GM12878 (cell line): ENCODE data around the gene TRAM1L1. TPM values are rescaled to one million over a fixed set of nuclear protein-coding genes. Genes with fewer than 3 reads are reported as not detected.

Experiments used
- ATAC-seq: fragments of 200-7000 bp; cut with Tn5 transposase; 3 replicates; pipeline ENCODE4 v1.9.1; 2020; ENCODE audit warnings: mild to moderate bottlenecking, moderate library complexity
- BruUV-seq: library from RNA; stranded (reverse); fragments of 400-500 nt; replicated peaks from 2 replicates; lab custom pipeline; 2021; lab: Mats Ljungman, UMichigan
- CTCF ChIA-PET: fragments of 300-600 bp; sonication (Branson Sonifier 250); formaldehyde crosslinking; extraction: SDS; loops from one replicate; lab custom pipeline; 2021; ENCODE audit warnings: inconsistent platforms; lab: Yijun Ruan, JAX
- POLR2A ChIA-PET: fragments of 350-600 bp; formaldehyde crosslinking; extraction: SDS; loops from one replicate; lab custom pipeline; 2021; ENCODE audit warnings: inconsistent platforms; lab: Charles Lee
- RAD21 ChIA-PET: fragments of 300-600 bp; sonication (Branson Sonifier 250); formaldehyde crosslinking; loops from one replicate; lab custom pipeline; 2023; ENCODE audit warnings: antibody characterized with exemption; ENCODE audit not compliant: unreplicated experiment; lab: Charles Lee
- SMC1A ChIA-PET: fragments of 300-600 bp; sonication (Branson Sonifier 250); formaldehyde crosslinking; loops from one replicate; lab custom pipeline; 2023; ENCODE audit not compliant: unreplicated experiment, uncharacterized antibody; lab: Charles Lee
- DNase-seq: peaks from one replicate; pipeline ENCODE4 v3.0.0-alpha.2; 2011; ENCODE audit warnings: low read depth, low spot score
- FAIRE-seq: peaks from 3 replicates; lab custom pipeline; 2011; peaks lifted over from hg19 to GRCh38; lab: Jason Lieb, UNC
- H2AFZ ChIP-seq: 2 replicates; pipeline ENCODE4 v1.6.0; 2011; ENCODE audit warnings: low read depth, low read length, control low read depth; ENCODE audit not compliant: control insufficient read depth
- H3K27ac ChIP-seq: 2 replicates; pipeline ENCODE4 v1.5.1; 2011; ENCODE audit warnings: control low read depth; ENCODE audit not compliant: control insufficient read depth, insufficient read depth
- H3K27me3 ChIP-seq, 2 experiments: replicated peaks in 1 of 2; 2 replicates each; pipeline versions ENCODE4 v1.6.0 to v1.6.1; 2011; ENCODE audit warnings: low read length in 1 of 2; ENCODE audit not compliant: control insufficient read depth in 2 of 2, insufficient read depth in 2 of 2
- H3K36me3 ChIP-seq, 2 experiments: 2 replicates each; pipeline ENCODE4 v1.5.1; 2011; ENCODE audit warnings: low read length in 1 of 2; ENCODE audit not compliant: control insufficient read depth in 2 of 2, insufficient read depth in 2 of 2
- H3K4me1 ChIP-seq: 2 replicates; pipeline ENCODE4 v1.6.1; 2011; ENCODE audit warnings: mild to moderate bottlenecking, low read length, moderate library complexity, mixed read lengths; ENCODE audit not compliant: control insufficient read depth, insufficient read depth
- H3K4me2 ChIP-seq: 2 replicates; pipeline ENCODE4 v1.6.0; 2011; ENCODE audit warnings: control low read depth; ENCODE audit not compliant: control insufficient read depth, insufficient read depth
- H3K4me3 ChIP-seq: fragments of 200-600 bp; sonication (generic); 2 replicates; pipeline ENCODE4 v1.5.1; 2016
- H3K79me2 ChIP-seq: 2 replicates; pipeline ENCODE4 v1.6.0; 2011; ENCODE audit warnings: low read length; ENCODE audit not compliant: control insufficient read depth, insufficient read depth
- H3K9ac ChIP-seq: 2 replicates; pipeline ENCODE4 v1.8.0; 2011; ENCODE audit warnings: low read length, control low read depth, mixed read lengths; ENCODE audit not compliant: control insufficient read depth, insufficient read depth
- H3K9me3 ChIP-seq: replicated peaks from 3 replicates; pipeline ENCODE4 v1.5.1; 2011; ENCODE audit warnings: mild to moderate bottlenecking, low read length; ENCODE audit not compliant: control insufficient read depth, insufficient read depth
- H4K20me1 ChIP-seq: 2 replicates; pipeline ENCODE4 v1.6.0; 2011; ENCODE audit not compliant: control insufficient read depth, insufficient read depth
- ATF7 ChIP-seq: fragments of 450-650 bp; IDR thresholded peaks from 2 replicates; pipeline ENCODE4 v1.6.1; 2016; ENCODE audit warnings: low read depth, mild to moderate bottlenecking
- BCL11A ChIP-seq: IDR thresholded peaks from 2 replicates; pipeline ENCODE4 v1.6.1; 2011; ENCODE audit warnings: low read depth, low read length
- BHLHE40 ChIP-seq, 2 experiments: fragments of 450-650 bp in 1 of 2; IDR thresholded peaks; 2 replicates each; pipeline ENCODE4 v1.6.1; 2011 to 2017; ENCODE audit warnings: low read depth in 2 of 2, borderline replicate concordance in 1 of 2, improper control_type of control experiment in 1 of 2, low read length in 1 of 2, mild to moderate bottlenecking in 1 of 2
- CREM ChIP-seq: IDR thresholded peaks from 2 replicates; pipeline ENCODE4 v1.6.1; 2014; ENCODE audit warnings: antibody characterized with exemption, low read depth
- EGR1 ChIP-seq, 2 experiments: IDR thresholded peaks; 1 replicate in 1 of 2; 2 replicates in 1 of 2; pipeline ENCODE4 v1.6.1; 2011 to 2012; ENCODE audit warnings: low read depth in 2 of 2, low read length in 2 of 2, borderline replicate concordance in 1 of 2, mild to moderate bottlenecking in 1 of 2, moderate library complexity in 1 of 2
- JUND ChIP-seq: IDR thresholded peaks from 2 replicates; pipeline ENCODE4 v1.6.1; 2012; ENCODE audit warnings: low read depth, mild to moderate bottlenecking, low read length, improper control_type of control experiment, moderate library complexity
- KAT2A ChIP-seq: conservative IDR thresholded peaks from 2 replicates; pipeline ENCODE4 v1.6.1; 2011; ENCODE audit warnings: low read depth, low read length; ENCODE audit not compliant: control insufficient read depth
- NKRF ChIP-seq: fragments of 450-650 bp; conservative IDR thresholded peaks from 2 replicates; pipeline ENCODE4 v1.6.1; 2017; ENCODE audit warnings: mild to moderate bottlenecking, moderate library complexity
- RAD21 ChIP-seq: IDR thresholded peaks from 2 replicates; pipeline ENCODE4 v1.6.1; 2011; ENCODE audit warnings: mild to moderate bottlenecking, low read depth, low read length, moderate library complexity; ENCODE audit not compliant: insufficient read depth
- RELA ChIP-seq: fragments of 450-650 bp; IDR thresholded peaks from 2 replicates; pipeline ENCODE4 v1.8.0; 2014; ENCODE audit warnings: borderline replicate concordance; ENCODE audit not compliant: partially characterized antibody
- SP1 ChIP-seq: IDR thresholded peaks from one replicate; pipeline ENCODE4 v1.6.1; 2011; ENCODE audit warnings: low read depth, low read length
- SREBF1 ChIP-seq: IDR thresholded peaks from 2 replicates; pipeline ENCODE4 v1.6.1; 2012; ENCODE audit warnings: mild to moderate bottlenecking, low read length
- SRF ChIP-seq, 2 experiments: IDR thresholded peaks; 2 replicates each; pipeline ENCODE4 v1.6.1; 2011; ENCODE audit warnings: low read depth in 2 of 2, low read length in 2 of 2, mild to moderate bottlenecking in 1 of 2, moderate library complexity in 1 of 2
- STAT3 ChIP-seq: IDR thresholded peaks from 2 replicates; pipeline ENCODE4 v1.6.1; 2011; ENCODE audit warnings: low read depth, low read length, improper control_type of control experiment
- SUPT20H ChIP-seq: IDR thresholded peaks from 2 replicates; pipeline ENCODE4 v1.6.1; 2011; ENCODE audit warnings: low read depth, mild to moderate bottlenecking, low read length, moderate library complexity, borderline replicate concordance; ENCODE audit not compliant: control insufficient read depth
- TCF3 ChIP-seq: IDR thresholded peaks from 2 replicates; pipeline ENCODE4 v1.6.1; 2012; ENCODE audit warnings: low read depth, mild to moderate bottlenecking, low read length, borderline replicate concordance; ENCODE audit not compliant: insufficient read depth
- ZNF274 ChIP-seq: IDR thresholded peaks from one replicate; pipeline ENCODE4 v1.8.0; 2011; ENCODE audit not compliant: insufficient read length, insufficient read depth
- WGBS: methylation state at CpG from one replicate; pipeline ENCODE4 v1.1.6; 2016; ENCODE audit warnings: low lambda C conversion rate; ENCODE audit not compliant: insufficient replicate concordance, insufficient coverage; ENCODE audit errors: missing lambda C conversion rate; 5-methylcytosine and 5-hydroxymethylcytosine counted together
- in situ Hi-C: fragments of 300-500 bp; cut with MboI; formaldehyde crosslinking; loops from 9 replicates; pipeline ENCODE4 v1.14.3; 2018; ENCODE audit warnings: mixed read lengths
- intact Hi-C: fragments of 100-400 bp; cut with micrococcal nuclease; formaldehyde crosslinking; loops from one replicate; pipeline ENCODE4 v1.14.2; 2022; ENCODE audit not compliant: unreplicated experiment
- polyA plus RNA-seq, 11 experiments: library from polyadenylated mRNA; depleted of rRNA in 4 of 11; unstranded in 6 of 11; stranded (reverse) in 5 of 11; fragments of >200 nt; fragmentation: Nextera tagmentation in 4 of 11; fragmentation: Illumina TruSeq in 1 of 11; extraction: Ambion mirVana in 4 of 11; extraction: Trizol in 1 of 11; gene quantifications; 1 replicate in 1 of 11; 2 replicates in 10 of 11; pipeline versions ENCODE4 v1.2.1 to v1.2.3, GENCODE V29; 2011 to 2016; ENCODE audit warnings: inconsistent platforms in 2 of 11, missing spikeins in 2 of 11, low read depth in 1 of 11
- total RNA-seq, 4 experiments: library from RNA; depleted of rRNA in 3 of 4; stranded (reverse); fragments of >200 nt in 3 of 4; fragmentation: Illumina TruSeq in 1 of 4; extraction: Trizol in 1 of 4; gene quantifications; 2 replicates each; pipeline versions ENCODE4 v1.2.1 to v1.2.3, GENCODE V29; 2013 to 2021

Gene TRAM1L1
- total and polyA plus RNA-seq, 10 of the 15 experiments (the other 5 are each of a cell fraction or from before 2014, with no cell fraction given), result not detected

GRCh38 chr4:117068120-117068519, 17.3 kb downstream of the TRAM1L1 start:
- H3K9me3 ChIP-seq, result no peaks in the 10 kb centered on the region
- FAIRE-seq (no peak), DNase-seq (no peak), ATAC-seq (no peak)
- no peaks in the 10 kb centered on the region for H3K36me3 ChIP-seq
- ChIA-PET RAD21 (no interaction called here), SMC1A (interaction anchor here (0.7 kb wide), 1 partner anchor 9 kb away, joined by 3 read pairs; no protein-coding TSS in a partner anchor), POLR2A (no interaction called here), CTCF (no interaction called here)
- no peak overlapping the region for H3K4me2 ChIP-seq
- no peak overlapping the region for H2AFZ ChIP-seq
- no peak overlapping the region for H3K27ac ChIP-seq
- intact Hi-C loops, result no loop called here
- no TSS peak for BruUV-seq
- TF ChIP-seq JUND (no peak), ZNF274 (no peak), TCF3 (no peak), KAT2A (no peak), RELA (no peak), STAT3 (no peak)
- H3K4me1 ChIP-seq, result no peaks in the 10 kb centered on the region
- H3K27me3 ChIP-seq, result no peaks in the 10 kb centered on the region
- no peaks in the 10 kb centered on the region for H4K20me1 ChIP-seq
- H3K9ac ChIP-seq, result no peak overlapping the region
- WGBS, result 29% methylated on average over 3 of the region's 3 CpGs
- in situ Hi-C loops, result no loop called here
- no peaks in the 10 kb centered on the region for H3K79me2 ChIP-seq
- no peak overlapping the region for H3K4me3 ChIP-seq

- WGBS, result 0% methylated on average over 2 of the region's 2 CpGs
- H3K27me3 ChIP-seq, result no peaks in the 10 kb centered on the region
- POLR2A ChIA-PET, result no interaction called here
- no peaks in the 10 kb centered on the region for H4K20me1 ChIP-seq
- no peak overlapping the region for H2AFZ ChIP-seq
- no peaks in the 10 kb centered on the region for H3K4me1 ChIP-seq
- H3K27ac ChIP-seq, result no peak overlapping the region
- no TSS peak for BruUV-seq
- H3K9me3 ChIP-seq, result no peaks in the 10 kb centered on the region
- no peak for DNase-seq
- H3K79me2 ChIP-seq, result no peaks in the 10 kb centered on the region
- SMC1A ChIA-PET, result no interaction called here
- H3K4me2 ChIP-seq, result no peak overlapping the region
- intact Hi-C loops, result no loop called here
- no peak for FAIRE-seq
- CTCF ChIA-PET, result no interaction called here
- in situ Hi-C loops, result no loop called here
- no peaks in the 10 kb centered on the region for H3K36me3 ChIP-seq
- RAD21 ChIA-PET, result no interaction called here
- H3K4me3 ChIP-seq, result no peak overlapping the region
- no peak overlapping the region for H3K9ac ChIP-seq
- ATAC-seq, result no peak
- TF ChIP-seq SP1 (no peak), SREBF1 (no peak), NKRF (no peak), SUPT20H (no peak), CREM (no peak), BCL11A (no peak), RAD21 (no peak), ATF7 (no peak), BHLHE40 (IDR thresholded peaks at IDR 0.05; ENCODE audit: borderline replicate concordance in 1 of 2, low read depth in 2 of 2, low read length in 1 of 2) (no peak), SRF (IDR thresholded peaks at IDR 0.05; ENCODE audit: low read depth in 2 of 2, low read length in 2 of 2) (no peak), EGR1 (IDR thresholded peaks at IDR 0.05; ENCODE audit: borderline replicate concordance in 1 of 2, low read depth in 2 of 2, low read length in 2 of 2) (no peak)
These were observed 21.2 kb downstream of the TRAM1L1 start for GRCh38 chr4:117063961-117064696.
